Fibroblast of villous mesenchyme (primary cell): ENCODE results near the gene SPINK14. TPM values are rescaled to one million over a fixed set of nuclear protein-coding genes. Genes with fewer than 3 reads are reported as not detected.

ENCODE experiments used
- DNase-seq: peaks from one replicate; pipeline ENCODE4 v3.0.0-alpha.2; 2010; ENCODE audit warnings: low read depth
- H3K4me3 ChIP-seq: 2 replicates; pipeline ENCODE4 v1.5.1; 2011; ENCODE audit warnings: low read depth, mild to moderate bottlenecking, low read length
- total RNA-seq: library from RNA; depleted of rRNA; stranded (reverse); fragments of >200 nt; gene quantifications from 2 replicates; pipeline ENCODE4 v1.2.3, GENCODE V29; 2012
- TF ChIP-seq, protein P1 (sequence below): IDR thresholded peaks from 2 replicates; pipeline ENCODE4 v1.5.1; 2012; ENCODE audit warnings: low read depth, mild to moderate bottlenecking, low read length; ENCODE audit not compliant: insufficient read depth

The SPINK14 gene
- total RNA-seq, 1 donor = not detected

DNA sequence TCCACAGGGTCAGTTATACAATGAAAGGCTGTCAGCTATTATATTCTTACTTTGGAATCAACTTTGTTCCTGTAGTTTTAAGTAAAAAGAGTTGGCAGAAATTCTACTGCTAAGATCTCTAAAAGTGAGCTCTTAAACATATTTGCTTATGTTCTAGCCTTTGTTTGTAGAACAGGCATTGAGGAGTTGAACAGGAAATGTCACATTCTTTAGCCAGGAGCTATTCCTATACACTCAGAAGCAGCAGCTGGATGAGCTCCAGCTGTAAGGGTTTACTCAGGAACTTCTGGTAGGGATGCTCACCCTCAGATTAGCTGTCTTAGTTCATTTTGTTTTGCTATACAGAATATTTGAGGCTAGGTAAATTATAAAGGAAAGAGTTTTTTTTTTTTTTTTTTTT, 22.4 kb upstream of the SPINK14 start:
- no peak overlapping the region for H3K4me3 ChIP-seq

DNA sequence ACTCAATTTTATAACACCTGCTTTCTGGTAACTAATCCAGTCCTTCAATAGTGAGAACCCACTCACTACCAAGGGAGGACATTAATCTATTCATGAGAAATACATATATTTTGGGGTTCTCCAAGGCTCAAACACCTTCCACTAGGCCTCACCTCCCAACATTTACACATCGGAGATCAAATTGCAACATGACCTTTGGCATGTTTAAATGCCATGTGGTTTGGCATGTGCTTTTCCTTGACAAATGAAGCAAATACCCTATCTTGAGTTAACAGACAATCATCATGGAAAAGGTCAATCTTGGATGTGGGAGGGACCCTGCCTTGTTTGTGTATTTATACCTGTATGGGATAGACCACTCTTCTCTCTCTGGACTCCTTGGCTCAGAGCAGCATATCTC, 21.9 kb upstream of the SPINK14 start:
- no peak for DNase-seq
- TF ChIP-seq, protein P1, sequence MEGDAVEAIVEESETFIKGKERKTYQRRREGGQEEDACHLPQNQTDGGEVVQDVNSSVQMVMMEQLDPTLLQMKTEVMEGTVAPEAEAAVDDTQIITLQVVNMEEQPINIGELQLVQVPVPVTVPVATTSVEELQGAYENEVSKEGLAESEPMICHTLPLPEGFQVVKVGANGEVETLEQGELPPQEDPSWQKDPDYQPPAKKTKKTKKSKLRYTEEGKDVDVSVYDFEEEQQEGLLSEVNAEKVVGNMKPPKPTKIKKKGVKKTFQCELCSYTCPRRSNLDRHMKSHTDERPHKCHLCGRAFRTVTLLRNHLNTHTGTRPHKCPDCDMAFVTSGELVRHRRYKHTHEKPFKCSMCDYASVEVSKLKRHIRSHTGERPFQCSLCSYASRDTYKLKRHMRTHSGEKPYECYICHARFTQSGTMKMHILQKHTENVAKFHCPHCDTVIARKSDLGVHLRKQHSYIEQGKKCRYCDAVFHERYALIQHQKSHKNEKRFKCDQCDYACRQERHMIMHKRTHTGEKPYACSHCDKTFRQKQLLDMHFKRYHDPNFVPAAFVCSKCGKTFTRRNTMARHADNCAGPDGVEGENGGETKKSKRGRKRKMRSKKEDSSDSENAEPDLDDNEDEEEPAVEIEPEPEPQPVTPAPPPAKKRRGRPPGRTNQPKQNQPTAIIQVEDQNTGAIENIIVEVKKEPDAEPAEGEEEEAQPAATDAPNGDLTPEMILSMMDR = no peak
- no peak overlapping the region for H3K4me3 ChIP-seq

More for the DNA sequence above, 22.4 kb upstream of the SPINK14 start:
- peak; percentile 8 for DNase-seq
- TF ChIP-seq, protein P1 = no peak

DNA sequence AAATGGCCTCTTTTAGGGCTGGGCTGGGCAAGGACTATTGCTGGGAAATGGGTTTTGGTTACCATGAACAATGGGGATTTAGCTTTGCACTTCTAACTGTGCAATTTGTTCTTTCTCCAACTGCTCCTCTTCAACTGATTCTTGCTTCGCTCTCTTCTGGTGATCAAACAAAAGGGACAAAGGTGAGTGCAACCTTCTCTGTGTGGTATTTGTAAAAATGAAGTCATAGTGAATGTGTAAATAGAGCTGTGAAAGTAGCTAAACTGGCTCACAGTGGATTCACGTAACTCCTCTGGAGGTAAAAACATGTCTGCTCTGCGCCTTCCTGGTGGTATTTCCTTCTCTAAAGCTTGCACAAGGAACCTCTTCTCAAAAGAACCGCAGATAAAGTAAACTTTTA, 20.9 kb upstream of the SPINK14 start:
- H3K4me3 ChIP-seq = no peak overlapping the region
- TF ChIP-seq, protein P1 = no peak
- no peak for DNase-seq

DNA sequence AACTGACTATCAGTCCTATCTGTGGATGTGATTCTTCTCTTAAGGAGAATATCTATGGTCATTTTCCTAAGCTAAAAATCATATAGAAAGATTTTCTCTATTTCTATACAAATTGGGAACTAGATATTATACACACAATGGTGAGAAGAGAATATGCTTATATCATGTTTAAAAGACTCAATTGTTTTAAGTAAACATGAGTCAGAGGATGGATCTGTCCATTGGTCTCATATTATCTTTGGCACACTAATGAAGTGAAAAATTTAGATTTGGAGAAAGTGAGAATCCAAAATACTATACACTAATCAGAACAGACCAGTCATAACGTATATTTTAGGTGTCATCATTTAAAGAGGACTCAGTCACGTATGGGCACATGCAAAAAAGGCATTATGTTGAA, 16.5 kb upstream of the SPINK14 start:
- no peak overlapping the region for H3K4me3 ChIP-seq
- no peak for DNase-seq
- TF ChIP-seq, protein P1 = no peak

DNA sequence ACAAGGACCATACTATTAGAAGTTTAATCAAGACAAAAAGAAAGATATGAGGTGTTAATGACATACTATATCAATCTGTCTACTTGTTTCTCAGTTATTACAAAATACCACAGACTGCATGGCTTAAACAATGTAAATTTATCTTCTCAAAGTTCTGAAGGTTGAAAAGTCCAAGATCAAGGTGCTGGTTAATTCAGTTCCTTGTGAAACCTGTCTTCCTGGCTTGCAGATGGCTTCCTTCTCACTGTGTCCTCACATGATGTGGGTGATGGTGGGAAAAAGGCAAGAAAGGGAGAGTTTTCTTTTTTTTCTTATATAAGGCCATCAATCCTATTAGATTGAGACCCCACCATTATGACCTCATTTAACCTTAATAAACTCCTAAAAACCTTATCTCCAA, 15.6 kb upstream of the SPINK14 start:
- no peak overlapping the region for H3K4me3 ChIP-seq
- no peak for DNase-seq
- TF ChIP-seq, protein P1 = no peak

DNA sequence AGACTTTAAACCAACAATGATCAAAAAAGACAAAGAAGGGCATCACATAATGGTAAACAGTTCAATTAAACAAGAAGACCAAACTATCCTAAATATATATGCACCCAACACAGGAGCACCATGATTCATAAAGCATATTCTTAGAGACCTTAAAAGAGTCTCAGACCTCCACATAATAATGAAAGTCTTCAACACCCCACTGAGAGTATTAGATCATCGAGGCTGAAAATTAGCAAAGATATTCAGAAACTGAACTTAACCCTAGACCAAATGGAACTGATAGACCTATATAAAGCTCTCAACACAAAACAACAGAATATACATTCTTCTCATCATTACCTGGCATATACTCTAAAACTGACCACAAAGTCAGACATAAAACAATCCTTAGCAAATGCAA, 11.7 kb upstream of the SPINK14 start:
- H3K4me3 ChIP-seq = no peak overlapping the region
- TF ChIP-seq, protein P1 = no peak
- no peak for DNase-seq

DNA sequence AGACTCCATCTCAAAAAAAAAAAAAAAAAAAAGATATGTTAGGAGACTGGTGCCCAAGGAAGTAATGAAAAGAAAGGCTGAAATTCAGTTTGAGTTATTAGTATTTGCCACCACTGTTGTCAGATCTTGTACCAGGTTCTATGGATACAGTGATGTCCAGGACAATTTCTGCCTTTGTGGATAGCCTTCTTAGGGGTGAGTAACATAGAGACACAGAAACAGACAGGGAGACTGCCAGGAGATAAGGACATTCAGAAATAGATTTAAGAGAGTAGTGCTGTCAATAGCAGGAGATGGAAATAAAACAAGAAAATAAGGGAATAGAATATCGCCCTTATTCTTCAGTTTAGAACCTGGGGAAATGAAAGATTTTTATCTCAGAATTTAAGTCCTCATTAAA, 6.3 kb upstream of the SPINK14 start:
- H3K4me3 ChIP-seq = no peak overlapping the region
- no peak for DNase-seq
- TF ChIP-seq, protein P1 = no peak
